ENCODE measurements around the gene PDE2A.

PDE2A gene

DNA sequence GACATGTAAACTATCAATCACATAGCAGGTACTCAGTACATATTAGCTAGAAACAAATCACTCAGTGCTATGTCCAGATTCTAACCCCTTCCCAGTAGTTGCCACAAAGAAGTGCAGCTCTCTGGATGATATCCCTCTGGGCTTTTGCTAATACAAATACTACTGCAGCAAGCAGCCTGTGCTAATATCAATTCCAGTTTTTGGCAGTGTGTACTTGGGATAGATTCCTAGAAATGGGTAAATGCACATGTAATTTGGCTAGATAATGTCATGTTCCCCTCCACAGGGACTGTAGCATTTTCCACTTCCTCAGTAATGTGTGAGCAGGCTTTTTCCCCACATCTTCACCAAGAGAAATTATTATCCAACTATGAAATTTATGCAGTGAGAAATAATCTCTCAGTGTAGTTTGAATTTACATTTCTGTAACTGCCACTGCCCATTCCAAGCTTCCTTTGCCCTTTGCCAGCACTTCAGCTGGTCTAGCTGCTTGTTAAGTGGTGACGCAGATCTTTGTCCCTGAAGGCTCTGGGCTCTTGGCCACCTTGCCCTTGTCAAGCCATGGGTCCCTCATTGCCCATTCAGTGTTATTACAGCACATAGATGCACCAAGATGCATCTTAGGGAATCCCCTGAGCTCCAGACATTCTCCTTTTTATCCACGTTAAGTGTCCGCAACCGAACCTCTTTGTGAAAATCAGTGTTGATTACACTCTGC, 132.8 kb downstream of the PDE2A start:
- no peak for TF ChIP-seq GATA2 (IDR thresholded peaks at IDR 0.05; ENCODE audit: low read depth, low read length)
- TF ChIP-seq GATA3 (IDR thresholded peaks at IDR 0.05; ENCODE audit: low read depth, low read length): no peak

DNA sequence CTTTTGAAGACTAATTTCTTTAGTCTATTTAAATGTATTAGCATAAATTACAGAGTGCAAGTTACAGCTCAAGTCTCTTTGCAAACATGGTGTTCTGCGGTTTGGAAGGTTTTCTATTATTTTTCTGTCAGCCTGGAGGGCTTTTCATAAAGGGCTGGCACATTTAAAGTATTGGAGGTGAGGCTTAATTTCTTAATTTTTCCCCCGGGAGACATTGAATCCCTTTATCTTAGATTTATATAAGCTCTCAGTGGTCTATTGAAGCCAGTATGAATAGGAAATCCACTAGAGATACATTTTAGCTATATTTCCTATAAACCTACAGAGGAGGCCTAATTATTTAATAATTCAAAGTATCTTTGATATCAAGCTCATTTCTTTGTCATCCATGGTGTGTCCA, 137.2 kb downstream of the PDE2A start:
- TF ChIP-seq GATA3 (IDR thresholded peaks at IDR 0.05; ENCODE audit: low read depth, low read length): no peak
- no peak for TF ChIP-seq GATA2 (IDR thresholded peaks at IDR 0.05; ENCODE audit: low read depth, low read length)

DNA sequence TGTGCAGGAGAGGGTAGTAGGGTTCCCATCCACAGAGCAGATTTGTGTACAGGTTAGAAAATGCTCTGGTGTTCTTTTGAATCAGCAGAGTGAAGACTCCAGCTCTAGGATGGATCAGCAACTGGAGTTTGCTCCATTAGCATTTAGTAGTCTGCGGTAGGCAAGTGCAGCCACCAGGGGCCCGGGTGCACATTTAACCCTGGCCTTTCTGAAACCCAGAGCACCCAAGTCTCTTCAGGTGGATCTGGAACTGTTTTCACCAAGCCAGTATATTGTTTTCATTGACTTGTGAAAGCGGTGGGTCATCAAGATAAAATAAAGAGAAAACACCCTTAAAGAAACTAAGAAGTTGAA, 139.1 kb downstream of the PDE2A start:
- TF ChIP-seq GATA2 (IDR thresholded peaks at IDR 0.05; ENCODE audit: low read depth, low read length) (no peak), GATA3 (IDR thresholded peaks at IDR 0.05; ENCODE audit: low read depth, low read length) (no peak)

DNA sequence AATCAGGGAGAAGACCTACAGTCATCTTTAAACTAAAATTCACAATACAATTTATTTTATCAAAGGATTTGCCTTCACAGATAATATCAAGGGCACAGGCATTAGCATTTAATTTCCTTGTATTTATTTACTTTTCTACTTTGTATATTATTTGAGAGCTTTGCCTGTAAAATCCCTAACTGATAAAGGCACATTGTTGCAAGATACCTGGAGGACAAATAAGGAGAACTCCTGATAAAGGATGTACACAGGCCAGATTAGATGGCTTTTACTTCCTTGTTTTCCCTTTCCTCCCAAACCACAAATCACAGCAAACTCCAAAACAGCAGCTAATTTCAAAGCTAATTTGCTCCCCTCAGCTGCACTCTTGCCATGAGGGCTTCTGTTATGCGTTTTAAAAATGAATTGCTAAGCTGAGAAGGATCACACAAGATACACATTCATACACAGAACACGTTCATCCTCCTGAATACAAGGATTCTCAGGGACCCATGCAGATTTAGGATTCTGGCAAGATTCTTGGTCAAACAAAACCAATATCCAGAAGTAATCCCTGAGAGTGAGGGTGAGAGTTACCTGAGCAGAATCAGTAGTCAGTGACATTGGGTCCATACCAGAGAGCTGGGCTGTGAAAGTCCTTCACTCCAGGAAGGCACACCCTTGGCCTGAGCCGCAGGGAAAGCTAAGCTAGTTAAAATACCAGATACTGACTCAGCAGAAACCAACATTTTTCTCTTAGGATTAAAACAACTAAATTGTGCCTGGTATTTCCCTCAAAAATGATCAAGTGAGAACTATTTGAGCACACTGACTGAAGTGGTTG, 139.6 kb downstream of the PDE2A start:
- TF ChIP-seq GATA2 (IDR thresholded peaks at IDR 0.05; ENCODE audit: low read depth, low read length): no peak
- TF ChIP-seq GATA3 (IDR thresholded peaks at IDR 0.05; ENCODE audit: low read depth, low read length): no peak

DNA sequence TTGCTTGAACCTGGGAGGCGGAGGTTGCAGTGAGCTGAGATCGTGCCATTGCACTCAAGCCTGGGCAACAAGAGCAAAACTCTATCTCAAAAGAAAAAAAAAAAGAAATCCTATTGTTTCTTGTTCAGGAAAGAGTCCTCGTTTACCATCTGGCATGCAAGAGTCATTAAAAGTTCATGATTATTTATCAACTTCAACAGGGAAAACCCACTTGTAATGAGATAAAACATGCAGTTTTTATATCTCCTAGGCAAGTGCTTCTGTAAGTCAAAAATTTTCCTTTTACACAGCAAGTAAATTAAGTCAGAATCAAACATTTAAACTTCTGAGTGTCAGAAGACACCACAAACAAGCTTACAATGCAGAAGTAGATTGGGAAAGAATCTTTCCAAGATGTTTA, 145.2 kb downstream of the PDE2A start:
- no peak for TF ChIP-seq GATA2 (IDR thresholded peaks at IDR 0.05; ENCODE audit: low read depth, low read length)
- TF ChIP-seq GATA3 (IDR thresholded peaks at IDR 0.05; ENCODE audit: low read depth, low read length): no peak

DNA sequence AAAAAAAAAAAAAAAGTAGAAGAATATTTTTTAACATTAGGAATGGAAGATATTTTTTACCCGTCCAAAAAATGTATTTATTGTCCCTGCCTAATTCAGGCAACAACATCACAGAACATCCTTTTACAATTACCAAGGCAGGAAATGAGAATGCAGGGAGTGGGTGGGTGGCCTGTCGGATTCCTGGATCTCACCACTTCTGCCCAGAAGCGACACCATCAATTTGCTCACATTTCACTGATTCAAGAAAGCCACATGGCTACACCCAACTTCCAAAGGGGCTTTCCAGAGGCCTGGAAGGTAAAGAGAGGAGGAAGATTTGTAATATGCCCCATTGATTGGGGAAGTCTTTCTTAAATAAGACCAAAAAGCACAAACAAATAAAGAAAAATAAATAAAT, 146.1 kb downstream of the PDE2A start:
- TF ChIP-seq GATA3 (IDR thresholded peaks at IDR 0.05; ENCODE audit: low read depth, low read length): no peak
- TF ChIP-seq GATA2 (IDR thresholded peaks at IDR 0.05; ENCODE audit: low read depth, low read length): no peak
